Transverse colon (tissue), 3 donors: ENCODE data around the gene AP1AR.

Experiments used
- CTCF ChIP-seq, 5 experiments: fragments of 200-600 bp in 3 of 5; fragments of 450-650 bp in 2 of 5; sonication (generic) in 3 of 5; IDR thresholded peaks; 1 replicate in 2 of 5; 2 replicates in 3 of 5; pipeline ENCODE4 v1.5.1; 2016 to 2017; ENCODE audit warnings: antibody characterized with exemption in 5 of 5, inconsistent platforms in 3 of 5, mild to moderate bottlenecking in 2 of 5, moderate library complexity in 1 of 5
- POLR2A ChIP-seq: fragments of 450-650 bp; IDR thresholded peaks from one replicate; pipeline ENCODE4 v1.6.1; 2016; ENCODE audit warnings: antibody characterized with exemption, mild to moderate bottlenecking, moderate library complexity

GRCh38 chr4:112290341-112290740, 58.8 kb downstream of the AP1AR start:
- TF ChIP-seq POLR2A = no peak
- no peak for TF ChIP-seq CTCF (IDR thresholded peaks at IDR 0.05)
